ENCODE results near the gene OBSCN. TPM values are rescaled to one million over a fixed set of nuclear protein-coding genes. Genes with fewer than 3 reads are reported as not detected.
A peak's percentile ranks its signal among the peaks of the same experiment; 100 is the strongest.

OBSCN gene
- total and polyA plus RNA-seq, 11 donors, result 155 to 524 (median 354) TPM

GRCh38 chr1:228310162-228310792 lies 102.4 kb downstream of the OBSCN start:
- no peak for ATAC-seq
- H3K27me3 ChIP-seq, result no peaks in the 10 kb centered on the region
- H3K9me3 ChIP-seq, result peaks cover 0 to 11% (median 0%) of the 10 kb centered on the region in 12 donors
- no peak overlapping the region for H3K4me3 ChIP-seq
- H3K4me1 ChIP-seq, result peaks cover 0 to 11% (median 1%) of the 10 kb centered on the region in 12 donors
- intact Hi-C loops (cut with DNase I), result no loop called here
- 96 to 97% (median 97%) methylated on average over 3 of the region's 3 CpGs for WGBS, 4 donors
- no peak for TF ChIP-seq POLR2A (IDR thresholded peaks at IDR 0.05)
- TF ChIP-seq CTCF (IDR thresholded peaks at IDR 0.05), result no peak
- peaks cover 0 to 48% (median 7%) of the 10 kb centered on the region in 9 donors for H3K36me3 ChIP-seq
- no peak for DNase-seq
- H3K27ac ChIP-seq, result no peak overlapping the region

- intact Hi-C loops (cut with DNase I), result no loop called here
- H3K9me3 ChIP-seq, result peaks cover 0 to 11% (median 0%) of the 10 kb centered on the region in 12 donors
- H3K36me3 ChIP-seq, result peaks cover 0 to 52% (median 7%) of the 10 kb centered on the region in 9 donors
- ATAC-seq (no peak), DNase-seq (peak in 2 of 5 donors; percentile 10 to 18)
- no peaks in the 10 kb centered on the region for H3K27me3 ChIP-seq
- H3K4me3 ChIP-seq, result no peak overlapping the region
- TF ChIP-seq CTCF (IDR thresholded peaks at IDR 0.05) (no peak), POLR2A (IDR thresholded peaks at IDR 0.05) (no peak)
- H3K4me1 ChIP-seq, result peaks cover 0 to 12% (median 1%) of the 10 kb centered on the region in 12 donors
- H3K27ac ChIP-seq, result no peak overlapping the region
- WGBS, 4 donors, result 90 to 99% (median 97%) methylated on average over 3 of the region's 3 CpGs
Observed at GRCh38 chr1:228311091-228311490, 103.2 kb downstream of the OBSCN start.

- ATAC-seq, result no peak
- peaks cover 0 to 11% (median 0%) of the 10 kb centered on the region in 12 donors for H3K9me3 ChIP-seq
- no peaks in the 10 kb centered on the region for H3K27me3 ChIP-seq
- peaks cover 0 to 12% (median 1%) of the 10 kb centered on the region in 12 donors for H3K4me1 ChIP-seq
- peak in 3 of 5 donors; percentile 9 to 18 (median 14) for DNase-seq
- intact Hi-C loops (cut with DNase I), result no loop called here
- TF ChIP-seq CTCF (IDR thresholded peaks at IDR 0.05) (no peak), POLR2A (IDR thresholded peaks at IDR 0.05) (no peak)
- H3K27ac ChIP-seq, result no peak overlapping the region
- no peak overlapping the region for H3K4me3 ChIP-seq
- peaks cover 0 to 64% (median 7%) of the 10 kb centered on the region in 9 donors for H3K36me3 ChIP-seq
- 94 to 100% (median 98%) methylated on average over 3 to 6 of the region's 6 CpGs for WGBS, 4 donors
Observed at GRCh38 chr1:228312136-228312764, 104.4 kb downstream of the OBSCN start.

- Histone ChIP-seq H3K36me3 (peaks cover 0 to 73% (median 7%) of the 10 kb centered on the region in 9 donors), H3K4me3 (no peak overlapping the region), H3K27ac (peak overlapping the region in 3 of 12 donors; percentile 15 to 72 (median 63)), H3K9me3 (peaks cover 0 to 11% (median 0%) of the 10 kb centered on the region in 12 donors), H3K27me3 (no peaks in the 10 kb centered on the region), H3K4me1 (peaks cover 0 to 12% (median 1%) of the 10 kb centered on the region in 12 donors)
- TF ChIP-seq CTCF (IDR thresholded peaks at IDR 0.05) (no peak), POLR2A (IDR thresholded peaks at IDR 0.05) (no peak)
- DNase-seq (peak in 4 of 5 donors; percentile 5 to 21 (median 15)), ATAC-seq (no peak)
- WGBS, 4 donors, result 83 to 95% (median 90%) methylated on average over 10 to 25 of the region's 25 CpGs
- intact Hi-C loops (cut with DNase I), result no loop called here
Observed at GRCh38 chr1:228313536-228314277, 105.9 kb downstream of the OBSCN start.

Data from heart left ventricle (tissue), 16 donors.